HG02588 (cell line): ENCODE data around the gene SEC16B.
"Not testable (repeated sequence)": the region's sequence is repeated elsewhere in the genome, so short reads cannot be mapped to it uniquely, and the experiment has no call there.

Source experiments
- ATAC-seq: cut with Tn5 transposase; IDR thresholded peaks from one replicate; pipeline ENCODE4 v1.9.1; 2021; ENCODE audit warnings: mild to moderate bottlenecking, moderate library complexity; ENCODE audit not compliant: unreplicated experiment

SEC16B gene, protein sequence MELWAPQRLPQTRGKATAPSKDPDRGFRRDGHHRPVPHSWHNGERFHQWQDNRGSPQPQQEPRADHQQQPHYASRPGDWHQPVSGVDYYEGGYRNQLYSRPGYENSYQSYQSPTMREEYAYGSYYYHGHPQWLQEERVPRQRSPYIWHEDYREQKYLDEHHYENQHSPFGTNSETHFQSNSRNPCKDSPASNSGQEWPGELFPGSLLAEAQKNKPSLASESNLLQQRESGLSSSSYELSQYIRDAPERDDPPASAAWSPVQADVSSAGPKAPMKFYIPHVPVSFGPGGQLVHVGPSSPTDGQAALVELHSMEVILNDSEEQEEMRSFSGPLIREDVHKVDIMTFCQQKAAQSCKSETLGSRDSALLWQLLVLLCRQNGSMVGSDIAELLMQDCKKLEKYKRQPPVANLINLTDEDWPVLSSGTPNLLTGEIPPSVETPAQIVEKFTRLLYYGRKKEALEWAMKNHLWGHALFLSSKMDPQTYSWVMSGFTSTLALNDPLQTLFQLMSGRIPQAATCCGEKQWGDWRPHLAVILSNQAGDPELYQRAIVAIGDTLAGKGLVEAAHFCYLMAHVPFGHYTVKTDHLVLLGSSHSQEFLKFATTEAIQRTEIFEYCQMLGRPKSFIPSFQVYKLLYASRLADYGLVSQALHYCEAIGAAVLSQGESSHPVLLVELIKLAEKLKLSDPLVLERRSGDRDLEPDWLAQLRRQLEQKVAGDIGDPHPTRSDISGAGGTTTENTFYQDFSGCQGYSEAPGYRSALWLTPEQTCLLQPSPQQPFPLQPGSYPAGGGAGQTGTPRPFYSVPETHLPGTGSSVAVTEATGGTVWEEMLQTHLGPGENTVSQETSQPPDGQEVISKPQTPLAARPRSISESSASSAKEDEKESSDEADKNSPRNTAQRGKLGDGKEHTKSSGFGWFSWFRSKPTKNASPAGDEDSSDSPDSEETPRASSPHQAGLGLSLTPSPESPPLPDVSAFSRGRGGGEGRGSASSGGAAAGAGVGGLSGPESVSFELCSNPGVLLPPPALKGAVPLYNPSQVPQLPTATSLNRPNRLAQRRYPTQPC

DNA sequence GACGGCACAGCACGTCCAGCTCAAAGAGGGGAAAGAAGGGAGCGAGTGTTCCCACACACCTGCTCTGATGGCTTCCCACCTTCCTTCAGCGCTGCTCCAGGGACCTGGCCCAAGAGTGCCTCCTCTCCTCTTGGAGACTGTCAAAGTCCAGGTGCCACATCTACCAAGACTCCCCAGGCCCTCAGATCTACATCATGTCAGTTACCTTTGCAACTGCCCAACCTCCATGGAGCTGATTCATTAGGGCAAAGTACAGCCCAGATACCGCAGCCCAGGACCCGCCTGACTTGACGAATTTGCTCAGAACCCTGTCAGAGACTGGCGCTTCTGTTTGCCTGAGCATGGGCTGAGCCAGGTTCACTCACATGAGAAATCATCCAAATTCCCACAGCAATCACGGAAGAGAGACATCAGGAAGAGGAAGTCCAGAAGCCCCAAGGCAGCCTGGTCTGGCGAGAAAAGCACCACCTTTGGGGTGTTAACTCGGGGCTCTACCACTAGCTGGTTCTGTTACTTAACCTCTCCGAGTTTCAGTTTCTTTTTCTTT lies at the start of gene SEC16B:
SEC16B (minus strand) TSS at position 234 of the 547 bp plus-strand sequence. CDS start 2,077 bp downstream, outside the sequence.
- no peak for ATAC-seq

DNA sequence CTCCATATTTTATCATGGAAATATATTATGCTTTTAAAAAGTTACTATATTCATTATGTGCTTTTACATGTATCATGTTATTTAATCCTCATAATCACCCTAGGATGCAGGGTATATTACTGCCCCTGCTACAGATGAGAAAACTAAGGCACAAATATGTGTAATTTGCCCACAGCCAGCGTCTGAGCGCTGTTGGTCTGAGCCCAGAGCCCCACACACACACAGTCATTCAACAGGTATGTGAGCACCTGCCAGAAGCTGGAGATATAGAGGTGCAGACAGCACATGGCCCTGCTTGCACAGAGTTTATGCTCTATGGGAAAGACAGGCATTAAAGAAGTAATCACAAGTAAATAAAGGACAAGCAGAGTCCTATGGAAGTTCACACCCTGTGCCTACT lies 49.8 kb upstream of the SEC16B start:
- ATAC-seq, result no peak

- no peak for ATAC-seq
These were observed 49.4 kb upstream of the SEC16B start for GRCh38 chr1:178019208-178019607.

DNA sequence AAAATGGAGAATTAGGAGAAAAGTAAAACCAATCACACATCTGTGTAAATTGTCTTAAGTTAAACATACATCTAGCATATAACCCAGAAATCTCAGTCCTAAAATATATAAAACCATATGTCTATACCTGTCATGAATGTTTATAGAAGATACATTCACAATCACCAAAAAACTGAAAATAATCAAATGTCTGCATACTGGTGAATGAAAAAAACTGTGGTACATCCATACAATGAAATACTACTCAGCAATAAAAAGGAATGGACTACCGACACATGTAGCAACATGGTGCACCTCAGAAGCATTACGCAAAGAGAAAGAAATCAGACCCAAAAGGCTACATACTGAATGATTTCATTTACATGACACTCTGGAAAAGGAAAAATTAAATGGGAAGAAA lies 47.7 kb upstream of the SEC16B start:
- ATAC-seq, result no peak

GRCh38 chr1:178011864-178012503 lies 42.1 kb upstream of the SEC16B start:
- no peak for ATAC-seq

GRCh38 chr1:178011465-178011828 lies 41.6 kb upstream of the SEC16B start:
- ATAC-seq, result no peak

DNA sequence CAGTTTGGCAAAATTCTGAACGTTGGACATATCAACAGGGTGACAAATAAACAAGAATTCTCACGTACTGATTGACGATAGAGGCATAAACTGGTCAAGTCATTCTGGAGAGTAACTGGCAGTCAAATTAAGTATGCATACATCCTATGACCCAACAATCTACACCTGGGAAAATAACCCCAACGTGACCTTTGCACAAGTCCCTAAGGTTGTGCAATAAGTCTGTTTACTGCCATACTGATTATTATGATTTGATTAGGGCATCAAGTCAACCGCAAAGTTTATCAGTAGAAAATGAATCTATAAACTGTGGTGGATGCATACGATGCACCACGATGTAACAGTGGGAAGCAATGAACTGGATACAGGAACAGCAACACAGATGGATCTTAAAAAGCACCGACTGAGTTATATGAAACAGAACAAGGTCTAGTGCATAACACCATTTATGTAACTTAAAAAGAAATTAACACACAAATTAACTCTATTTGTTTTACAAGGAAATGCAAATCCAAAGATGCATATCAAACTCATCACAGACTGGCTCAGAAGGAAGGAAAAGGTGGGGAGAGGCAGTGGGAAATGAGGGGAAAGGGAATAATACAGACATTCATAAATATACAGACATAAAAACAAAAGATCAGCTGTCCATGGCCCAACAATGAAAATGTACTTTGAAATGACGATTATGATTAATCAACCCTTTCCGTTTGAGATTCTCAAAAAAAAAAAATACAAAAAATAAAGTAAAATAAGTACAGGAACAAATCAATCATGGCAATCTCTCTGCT lies 41.0 kb upstream of the SEC16B start:
- ATAC-seq, result no peak

GRCh38 chr1:178006043-178006442 lies 36.2 kb upstream of the SEC16B start:
- ATAC-seq, result no peak

- no peak for ATAC-seq
These were observed 35.6 kb upstream of the SEC16B start for GRCh38 chr1:178005450-178005849.

- ATAC-seq, result no peak
These were observed 35.1 kb upstream of the SEC16B start for GRCh38 chr1:178004926-178005391.

- ATAC-seq, result no peak
These were observed 29.1 kb upstream of the SEC16B start for GRCh38 chr1:177998696-177999631.

- ATAC-seq, result no peak
These were observed 27.1 kb upstream of the SEC16B start for GRCh38 chr1:177996957-177997356.

GRCh38 chr1:177995369-177995768 lies 25.5 kb upstream of the SEC16B start:
- ATAC-seq, result no peak

DNA sequence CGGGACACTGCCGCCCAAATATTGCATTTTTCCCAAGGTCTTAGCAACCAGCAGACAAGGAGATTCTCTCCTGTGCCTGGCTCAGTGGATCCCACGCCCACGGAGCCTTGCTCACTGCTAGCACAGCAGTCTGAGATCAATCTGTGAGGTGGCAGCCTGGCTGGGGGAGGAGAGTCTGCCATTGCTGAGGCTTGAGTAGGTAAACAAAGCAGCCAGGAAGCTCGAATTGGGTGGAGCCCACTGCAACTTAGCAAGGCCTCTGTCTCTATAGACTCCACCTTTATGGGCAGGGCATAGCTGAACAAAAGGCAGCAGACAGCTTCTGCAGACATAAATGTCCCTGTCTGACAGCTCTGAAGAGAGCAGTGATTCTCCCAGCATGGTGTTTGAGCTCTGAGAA lies 16.4 kb upstream of the SEC16B start:
- ATAC-seq, result not testable (repeated sequence)

GRCh38 chr1:177984761-177985160 lies 14.9 kb upstream of the SEC16B start:
- no peak for ATAC-seq

DNA sequence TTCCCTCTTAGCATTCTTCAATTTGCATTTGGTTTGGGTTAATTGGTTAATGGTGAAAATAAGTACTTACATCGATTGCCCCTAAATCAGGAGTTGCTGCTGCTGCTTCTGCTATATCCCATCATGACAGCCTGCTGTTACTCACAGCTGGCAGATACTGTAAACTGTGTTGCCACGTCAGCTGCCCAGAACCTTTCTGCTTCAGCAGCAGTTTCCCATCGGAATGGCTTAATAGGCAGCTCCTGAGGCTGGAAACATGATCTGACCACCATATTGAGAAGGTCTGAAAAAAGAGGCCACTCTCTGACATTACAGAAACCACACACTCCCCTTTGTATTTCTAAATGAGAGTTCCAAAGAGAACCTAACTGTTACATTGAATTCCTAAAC lies 14.3 kb upstream of the SEC16B start:
- no peak for ATAC-seq

DNA sequence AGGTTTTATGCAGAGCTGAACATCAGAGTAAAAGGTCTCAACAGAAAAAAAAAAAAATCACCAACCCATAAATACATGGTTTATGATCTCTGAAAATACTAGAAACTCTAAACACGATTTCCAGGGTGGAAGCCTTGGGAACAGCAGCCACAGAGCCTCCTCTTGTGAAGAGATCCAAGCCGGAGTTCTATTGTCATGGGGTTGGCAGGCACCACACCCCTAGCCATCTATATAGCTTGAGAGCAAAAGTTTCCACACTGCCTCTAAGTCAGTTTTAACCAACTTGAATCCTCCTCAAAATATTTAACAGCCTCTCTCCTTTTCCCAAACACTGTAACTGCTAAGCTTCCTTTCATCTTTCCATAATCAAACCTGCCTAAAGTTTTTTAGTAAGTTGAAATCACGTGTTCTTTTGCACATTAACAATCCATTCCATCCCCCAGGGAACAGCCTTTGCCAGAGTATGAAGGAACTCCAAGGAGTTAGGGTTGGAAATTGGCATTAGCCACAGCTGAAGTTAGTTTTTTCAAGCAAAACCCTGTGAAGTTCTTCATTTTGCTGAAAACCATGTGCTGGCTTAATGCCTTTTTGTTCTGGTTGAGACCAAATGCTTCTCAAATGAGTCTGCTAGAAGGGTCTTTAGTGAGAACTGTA lies 13.8 kb upstream of the SEC16B start:
- ATAC-seq, result no peak

DNA sequence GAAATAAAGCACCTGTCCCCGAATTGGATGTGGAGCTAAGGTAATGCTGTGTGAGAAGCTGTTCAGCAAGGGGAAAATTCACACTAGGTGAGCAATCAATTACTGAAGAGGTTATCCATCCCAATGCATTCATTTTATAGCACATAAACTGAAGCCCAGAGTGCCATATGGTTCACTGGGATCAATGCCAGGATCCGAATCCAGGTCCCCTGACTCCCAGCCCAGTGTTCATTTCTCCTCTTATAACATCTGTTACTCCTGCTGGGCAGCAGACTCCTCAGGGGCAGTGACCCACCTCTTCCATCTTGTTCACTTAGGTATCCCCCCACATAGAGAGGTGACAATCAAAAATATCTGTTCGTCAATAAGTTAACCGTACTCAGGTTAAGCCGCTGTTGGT lies 13.2 kb upstream of the SEC16B start:
- ATAC-seq, result no peak
